GM19193 (cell line): Measurements from ENCODE around the gene G6PC1.

Source experiments
- POLR2A ChIP-seq: IDR thresholded peaks from 4 replicates; pipeline ENCODE4 v1.6.1; 2011; ENCODE audit not compliant: insufficient read depth, insufficient read length; ENCODE audit errors: extremely low read depth

Gene G6PC1

GRCh38 chr17:42900460-42901331, at the start of gene G6PC1:
TSS of gene G6PC1 (plus strand) at chr17:42900799. CDS start at chr17:42900877, 78 bp downstream.
- no peak for TF ChIP-seq POLR2A

GRCh38 chr17:42850954-42851353, 49.6 kb upstream of the G6PC1 start, which contains the start of gene AOC3:
TSS of gene AOC3 (plus strand) at chr17:42851199. CDS start at chr17:42851344, 145 bp downstream.
- no peak for TF ChIP-seq POLR2A

GRCh38 chr17:42852351-42852750, 48.2 kb upstream of the G6PC1 start:
- TF ChIP-seq POLR2A, result no peak

- no peak for TF ChIP-seq POLR2A
These were observed 47.6 kb upstream of the G6PC1 start for GRCh38 chr17:42853004-42853403.

GRCh38 chr17:42853597-42853967, 47.0 kb upstream of the G6PC1 start:
- TF ChIP-seq POLR2A, result no peak

- no peak for TF ChIP-seq POLR2A
These were observed 46.4 kb upstream of the G6PC1 start for GRCh38 chr17:42853968-42854790.

GRCh38 chr17:42855048-42855596, 45.5 kb upstream of the G6PC1 start:
- TF ChIP-seq POLR2A, result no peak

GRCh38 chr17:42857389-42857788, 43.2 kb upstream of the G6PC1 start:
- TF ChIP-seq POLR2A, result no peak

- no peak for TF ChIP-seq POLR2A
These were observed 34.9 kb upstream of the G6PC1 start for GRCh38 chr17:42865638-42866094.

- no peak for TF ChIP-seq POLR2A
These were observed 34.4 kb upstream of the G6PC1 start for GRCh38 chr17:42866216-42866615.

GRCh38 chr17:42866631-42867575, 33.7 kb upstream of the G6PC1 start:
- TF ChIP-seq POLR2A, result no peak

GRCh38 chr17:42868338-42868737, 32.3 kb upstream of the G6PC1 start:
- TF ChIP-seq POLR2A, result no peak

GRCh38 chr17:42871647-42872046, 29.0 kb upstream of the G6PC1 start:
- TF ChIP-seq POLR2A, result no peak
